Measurements from ENCODE around the gene ABCD3.

DNA sequence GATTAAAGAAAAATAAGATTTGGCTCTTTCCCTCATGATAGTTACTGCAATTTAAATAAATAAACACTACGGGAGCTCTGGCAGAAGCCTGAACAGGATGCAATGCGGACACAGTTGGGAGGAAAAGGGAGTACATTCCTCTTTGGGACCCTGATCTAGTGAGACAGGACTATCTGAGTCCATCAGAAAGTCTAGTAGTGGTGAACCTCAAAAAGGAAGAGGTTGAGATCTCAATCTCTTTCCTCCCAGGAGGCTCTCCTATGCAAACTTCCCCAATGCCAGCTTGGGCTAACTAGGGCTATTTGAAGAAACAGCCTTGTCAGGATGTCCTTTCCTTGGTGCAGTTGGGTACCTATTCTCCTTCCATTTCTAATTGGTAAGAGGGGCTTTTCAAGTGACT lies 4.9 kb upstream of the ABCD3 start:
- TF ChIP-seq, protein P1, sequence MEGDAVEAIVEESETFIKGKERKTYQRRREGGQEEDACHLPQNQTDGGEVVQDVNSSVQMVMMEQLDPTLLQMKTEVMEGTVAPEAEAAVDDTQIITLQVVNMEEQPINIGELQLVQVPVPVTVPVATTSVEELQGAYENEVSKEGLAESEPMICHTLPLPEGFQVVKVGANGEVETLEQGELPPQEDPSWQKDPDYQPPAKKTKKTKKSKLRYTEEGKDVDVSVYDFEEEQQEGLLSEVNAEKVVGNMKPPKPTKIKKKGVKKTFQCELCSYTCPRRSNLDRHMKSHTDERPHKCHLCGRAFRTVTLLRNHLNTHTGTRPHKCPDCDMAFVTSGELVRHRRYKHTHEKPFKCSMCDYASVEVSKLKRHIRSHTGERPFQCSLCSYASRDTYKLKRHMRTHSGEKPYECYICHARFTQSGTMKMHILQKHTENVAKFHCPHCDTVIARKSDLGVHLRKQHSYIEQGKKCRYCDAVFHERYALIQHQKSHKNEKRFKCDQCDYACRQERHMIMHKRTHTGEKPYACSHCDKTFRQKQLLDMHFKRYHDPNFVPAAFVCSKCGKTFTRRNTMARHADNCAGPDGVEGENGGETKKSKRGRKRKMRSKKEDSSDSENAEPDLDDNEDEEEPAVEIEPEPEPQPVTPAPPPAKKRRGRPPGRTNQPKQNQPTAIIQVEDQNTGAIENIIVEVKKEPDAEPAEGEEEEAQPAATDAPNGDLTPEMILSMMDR (IDR thresholded peaks at IDR 0.05 in 2 of 3, conservative IDR thresholded peaks at IDR 0.05 in 1 of 3; ENCODE audit: borderline replicate concordance in 1 of 3, insufficient read depth in 1 of 3, low read depth in 2 of 3, low read length in 2 of 3) = no peak
- TF ChIP-seq CEBPB (IDR thresholded peaks at IDR 0.05; ENCODE audit: low read depth) (no peak), EZH2 (IDR thresholded peaks at IDR 0.05) (no peak), FOSL1 (IDR thresholded peaks at IDR 0.05; ENCODE audit: low read depth) (no peak), RAD21 (IDR thresholded peaks at IDR 0.05; ENCODE audit: low read depth) (no peak), POLR2A (IDR thresholded peaks at IDR 0.05; ENCODE audit: borderline replicate concordance, extremely low read depth, insufficient read depth, insufficient read length) (no peak), ZFX (IDR thresholded peaks at IDR 0.05) (no peak)
- TF ChIP-seq, protein P2, sequence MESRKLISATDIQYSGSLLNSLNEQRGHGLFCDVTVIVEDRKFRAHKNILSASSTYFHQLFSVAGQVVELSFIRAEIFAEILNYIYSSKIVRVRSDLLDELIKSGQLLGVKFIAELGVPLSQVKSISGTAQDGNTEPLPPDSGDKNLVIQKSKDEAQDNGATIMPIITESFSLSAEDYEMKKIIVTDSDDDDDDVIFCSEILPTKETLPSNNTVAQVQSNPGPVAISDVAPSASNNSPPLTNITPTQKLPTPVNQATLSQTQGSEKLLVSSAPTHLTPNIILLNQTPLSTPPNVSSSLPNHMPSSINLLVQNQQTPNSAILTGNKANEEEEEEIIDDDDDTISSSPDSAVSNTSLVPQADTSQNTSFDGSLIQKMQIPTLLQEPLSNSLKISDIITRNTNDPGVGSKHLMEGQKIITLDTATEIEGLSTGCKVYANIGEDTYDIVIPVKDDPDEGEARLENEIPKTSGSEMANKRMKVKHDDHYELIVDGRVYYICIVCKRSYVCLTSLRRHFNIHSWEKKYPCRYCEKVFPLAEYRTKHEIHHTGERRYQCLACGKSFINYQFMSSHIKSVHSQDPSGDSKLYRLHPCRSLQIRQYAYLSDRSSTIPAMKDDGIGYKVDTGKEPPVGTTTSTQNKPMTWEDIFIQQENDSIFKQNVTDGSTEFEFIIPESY (IDR thresholded peaks at IDR 0.05; ENCODE audit: extremely low read depth, insufficient replicate concordance, low read length) = no peak
- TF ChIP-seq, protein P3, sequence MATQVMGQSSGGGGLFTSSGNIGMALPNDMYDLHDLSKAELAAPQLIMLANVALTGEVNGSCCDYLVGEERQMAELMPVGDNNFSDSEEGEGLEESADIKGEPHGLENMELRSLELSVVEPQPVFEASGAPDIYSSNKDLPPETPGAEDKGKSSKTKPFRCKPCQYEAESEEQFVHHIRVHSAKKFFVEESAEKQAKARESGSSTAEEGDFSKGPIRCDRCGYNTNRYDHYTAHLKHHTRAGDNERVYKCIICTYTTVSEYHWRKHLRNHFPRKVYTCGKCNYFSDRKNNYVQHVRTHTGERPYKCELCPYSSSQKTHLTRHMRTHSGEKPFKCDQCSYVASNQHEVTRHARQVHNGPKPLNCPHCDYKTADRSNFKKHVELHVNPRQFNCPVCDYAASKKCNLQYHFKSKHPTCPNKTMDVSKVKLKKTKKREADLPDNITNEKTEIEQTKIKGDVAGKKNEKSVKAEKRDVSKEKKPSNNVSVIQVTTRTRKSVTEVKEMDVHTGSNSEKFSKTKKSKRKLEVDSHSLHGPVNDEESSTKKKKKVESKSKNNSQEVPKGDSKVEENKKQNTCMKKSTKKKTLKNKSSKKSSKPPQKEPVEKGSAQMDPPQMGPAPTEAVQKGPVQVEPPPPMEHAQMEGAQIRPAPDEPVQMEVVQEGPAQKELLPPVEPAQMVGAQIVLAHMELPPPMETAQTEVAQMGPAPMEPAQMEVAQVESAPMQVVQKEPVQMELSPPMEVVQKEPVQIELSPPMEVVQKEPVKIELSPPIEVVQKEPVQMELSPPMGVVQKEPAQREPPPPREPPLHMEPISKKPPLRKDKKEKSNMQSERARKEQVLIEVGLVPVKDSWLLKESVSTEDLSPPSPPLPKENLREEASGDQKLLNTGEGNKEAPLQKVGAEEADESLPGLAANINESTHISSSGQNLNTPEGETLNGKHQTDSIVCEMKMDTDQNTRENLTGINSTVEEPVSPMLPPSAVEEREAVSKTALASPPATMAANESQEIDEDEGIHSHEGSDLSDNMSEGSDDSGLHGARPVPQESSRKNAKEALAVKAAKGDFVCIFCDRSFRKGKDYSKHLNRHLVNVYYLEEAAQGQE (IDR thresholded peaks at IDR 0.05; ENCODE audit: low read depth) = no peak
- TF ChIP-seq, protein P4, sequence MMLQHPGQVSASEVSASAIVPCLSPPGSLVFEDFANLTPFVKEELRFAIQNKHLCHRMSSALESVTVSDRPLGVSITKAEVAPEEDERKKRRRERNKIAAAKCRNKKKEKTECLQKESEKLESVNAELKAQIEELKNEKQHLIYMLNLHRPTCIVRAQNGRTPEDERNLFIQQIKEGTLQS (IDR thresholded peaks at IDR 0.05) = no peak
